Measurements from ENCODE around the gene ANXA3. TPM values are rescaled to one million over a fixed set of nuclear protein-coding genes. Genes with fewer than 3 reads are reported as not detected.

ANXA3 gene
- total and polyA plus RNA-seq, 8 donors = 26.1 to 235 (median 151) TPM

- Histone ChIP-seq H3K4me3 (no peak overlapping the region), H3K4me1 (peaks cover 0 to 37% (median 13%) of the 10 kb centered on the region in 4 donors), H3K27me3 (no peaks in the 10 kb centered on the region), H3K9me3 (no peaks in the 10 kb centered on the region), H3K27ac (peak overlapping the region in 2 of 5 donors; percentile 6 to 33), H3K36me3 (no peaks in the 10 kb centered on the region)
- intact Hi-C loops (cut with DNase I; ENCODE audit: low total_unique reads) = no loop called here
- no peak for TF ChIP-seq POLR2A (IDR thresholded peaks at IDR 0.05)
- TF ChIP-seq POLR2AphosphoS5 (IDR thresholded peaks at IDR 0.05) = no peak
- TF ChIP-seq CTCF (IDR thresholded peaks at IDR 0.05) = no peak
- no peak for TF ChIP-seq EP300 (IDR thresholded peaks at IDR 0.05)
- WGBS, 5 donors = 67 to 88% (median 75%) methylated on average over 2 of the region's 2 CpGs
- no peak for DNase-seq
Observed at GRCh38 chr4:78630615-78631014, 79.0 kb downstream of the ANXA3 start.

GRCh38 chr4:78634011-78634664 is 82.6 kb downstream of the ANXA3 start:
- 52 to 67% (median 53%) methylated on average over 5 of the region's 5 CpGs for WGBS, 5 donors
- Histone ChIP-seq H3K4me1 (peaks cover 0 to 12% (median 4%) of the 10 kb centered on the region in 4 donors), H3K4me3 (no peak overlapping the region), H3K27me3 (no peaks in the 10 kb centered on the region), H3K36me3 (no peaks in the 10 kb centered on the region), H3K9me3 (no peaks in the 10 kb centered on the region), H3K27ac (peak overlapping the region in 2 of 5 donors; percentile 26 to 41)
- TF ChIP-seq POLR2A (IDR thresholded peaks at IDR 0.05) (no peak), POLR2AphosphoS5 (IDR thresholded peaks at IDR 0.05) (no peak), EP300 (IDR thresholded peaks at IDR 0.05) (no peak), CTCF (IDR thresholded peaks at IDR 0.05) (no peak)
- DNase-seq = no peak
- intact Hi-C loops (cut with DNase I; ENCODE audit: low total_unique reads) = no loop called here

- Histone ChIP-seq H3K36me3 (no peaks in the 10 kb centered on the region), H3K4me3 (no peak overlapping the region), H3K4me1 (no peaks in the 10 kb centered on the region), H3K9me3 (no peaks in the 10 kb centered on the region), H3K27me3 (no peaks in the 10 kb centered on the region), H3K27ac (peak overlapping the region in 2 of 5 donors; percentile 18 to 40)
- no peak for TF ChIP-seq POLR2A (IDR thresholded peaks at IDR 0.05)
- TF ChIP-seq EP300 (IDR thresholded peaks at IDR 0.05) = no peak
- TF ChIP-seq CTCF (IDR thresholded peaks at IDR 0.05) = no peak
- no peak for TF ChIP-seq POLR2AphosphoS5 (IDR thresholded peaks at IDR 0.05)
- intact Hi-C loops (cut with DNase I; ENCODE audit: low total_unique reads) = no loop called here
- no peak for DNase-seq
- WGBS, 5 donors = 64 to 73% (median 66%) methylated on average over 4 of the region's 4 CpGs
Observed at GRCh38 chr4:78638337-78639172, 87.0 kb downstream of the ANXA3 start.

- H3K36me3 ChIP-seq = no peaks in the 10 kb centered on the region
- H3K9me3 ChIP-seq = no peaks in the 10 kb centered on the region
- intact Hi-C loops (cut with DNase I; ENCODE audit: low total_unique reads) = no loop called here
- 60 to 75% (median 71%) methylated on average over 1 of the region's 1 CpG for WGBS, 5 donors
- H3K4me1 ChIP-seq = peaks cover 0 to 17% (median 10%) of the 10 kb centered on the region in 4 donors
- no peak for DNase-seq
- TF ChIP-seq CTCF (IDR thresholded peaks at IDR 0.05) (no peak), POLR2AphosphoS5 (IDR thresholded peaks at IDR 0.05) (no peak), POLR2A (IDR thresholded peaks at IDR 0.05) (no peak), EP300 (IDR thresholded peaks at IDR 0.05) (no peak)
- H3K27me3 ChIP-seq = no peaks in the 10 kb centered on the region
- H3K4me3 ChIP-seq = no peak overlapping the region
- no peak overlapping the region for H3K27ac ChIP-seq
Observed at GRCh38 chr4:78640714-78641113, 89.1 kb downstream of the ANXA3 start.

All from stomach (tissue), 9 donors.